Measurements from ENCODE around the gene TMOD2. TPM values are rescaled to one million over a fixed set of nuclear protein-coding genes. Genes with fewer than 3 reads are reported as not detected.
A peak's percentile ranks its signal among the peaks of the same experiment; 100 is the strongest.

TMOD2 gene
- total RNA-seq, 1 donor from 2014 or later: 9.5 TPM

DNA sequence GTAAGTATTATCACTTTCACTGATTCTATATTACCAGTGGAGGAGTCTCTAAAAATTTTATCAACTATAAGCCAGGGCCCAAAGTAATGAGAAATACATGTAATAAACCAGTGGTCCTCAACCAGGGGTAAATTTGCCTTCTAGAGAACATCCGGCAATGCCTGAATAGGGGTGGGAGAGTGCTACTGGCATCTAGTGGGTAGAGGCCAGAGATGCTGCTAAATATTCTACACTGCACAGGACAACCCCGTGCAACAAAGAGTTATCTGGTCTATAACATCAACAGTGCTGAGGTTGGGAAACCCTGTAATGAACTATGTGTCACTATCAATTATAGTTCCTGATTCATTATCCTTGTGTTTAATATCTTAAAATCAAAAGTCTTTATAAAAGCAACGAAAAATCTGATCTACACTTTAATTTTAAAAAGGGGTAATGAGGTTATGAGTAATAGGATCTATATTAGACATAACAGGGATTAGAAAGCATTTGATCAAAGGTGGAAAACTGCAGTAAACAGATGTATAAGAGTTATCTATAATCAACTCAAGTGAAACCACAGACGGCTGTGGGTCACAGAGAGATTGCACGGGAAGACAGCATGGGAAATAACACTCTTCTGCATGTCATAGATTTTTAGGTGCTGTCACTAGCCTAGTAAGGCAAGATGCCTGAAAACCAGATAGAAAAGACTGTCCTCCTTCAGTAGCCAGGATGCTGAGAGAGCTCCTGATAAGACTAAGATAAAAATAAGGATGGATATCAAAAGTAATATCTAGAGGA is 16.0 kb upstream of the TMOD2 start:
- no peak for DNase-seq (ENCODE audit: low spot score)

DNA sequence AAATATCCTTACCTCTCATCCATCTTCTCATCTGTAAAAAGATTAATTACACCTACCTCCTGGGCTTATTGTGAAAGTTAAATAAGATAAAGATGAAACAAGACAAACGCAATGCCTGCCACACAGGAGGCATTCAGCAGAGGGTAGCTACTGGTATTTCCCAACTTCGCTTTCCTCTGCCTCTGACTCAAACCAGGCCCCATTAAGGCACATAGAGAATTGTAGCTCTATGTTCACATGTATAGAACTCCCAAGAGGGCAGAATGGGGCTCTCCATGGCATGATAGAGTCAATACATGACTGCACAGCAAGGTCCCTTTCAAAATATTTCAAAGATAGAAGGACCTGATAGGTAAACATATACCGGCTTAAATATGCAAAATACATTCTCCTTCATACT is 15.3 kb upstream of the TMOD2 start:
- no peak for DNase-seq (ENCODE audit: low spot score)

DNA sequence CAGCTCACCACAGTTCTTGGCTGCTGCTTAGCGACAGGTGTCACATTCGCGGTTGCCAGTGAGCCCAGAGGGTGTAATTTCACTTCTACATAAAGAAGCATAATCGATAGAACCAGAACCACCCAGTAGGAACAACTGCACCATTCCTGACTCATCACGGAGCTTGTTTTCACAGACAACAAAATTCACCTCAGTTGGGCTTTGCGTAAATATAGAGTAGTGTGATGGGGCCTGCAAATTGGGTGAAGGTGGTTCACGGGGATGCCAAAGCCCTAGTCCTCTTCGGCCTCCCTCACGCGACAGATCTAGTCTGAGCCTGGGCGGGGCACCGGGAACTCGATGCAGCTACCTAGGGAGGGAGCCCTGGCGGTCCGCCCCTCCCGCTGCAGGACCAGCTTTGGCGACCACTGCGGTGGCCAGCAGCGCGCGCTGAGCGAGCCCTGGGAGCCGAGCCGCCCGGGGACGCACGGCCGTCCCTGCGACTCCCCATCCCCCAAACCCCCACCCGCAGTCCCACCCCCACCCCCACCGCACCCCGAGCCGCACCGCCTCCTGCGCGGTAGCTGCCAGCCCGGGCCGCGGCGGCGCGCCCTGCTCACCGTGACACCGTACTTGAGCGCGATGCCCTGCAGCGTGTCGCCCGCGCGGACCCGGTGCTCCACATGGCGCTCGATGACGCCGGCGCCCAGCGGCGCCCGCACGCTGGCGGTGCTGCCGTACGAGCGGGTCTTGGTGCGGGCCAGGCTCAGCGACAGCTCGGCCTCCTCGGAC is 14.5 kb upstream of the TMOD2 start:
- DNase-seq (ENCODE audit: low spot score): no peak

- peak; percentile 93 for DNase-seq (ENCODE audit: low spot score)
Observed at GRCh38 chr15:51737522-51738305, 13.7 kb upstream of the TMOD2 start, which contains the start of gene LYSMD2. LYSMD2 (minus strand) TSS chr15:51737655; CDS start chr15:51737622, 33 bp downstream.

- DNase-seq (ENCODE audit: low spot score): no peak
Observed at GRCh38 chr15:51738553-51738952, 12.8 kb upstream of the TMOD2 start.

GRCh38 chr15:51739061-51739712 is 12.2 kb upstream of the TMOD2 start:
- no peak for DNase-seq (ENCODE audit: low spot score)

GRCh38 chr15:51749307-51749706 is 2.1 kb upstream of the TMOD2 start:
- no peak for DNase-seq (ENCODE audit: low spot score)

GRCh38 chr15:51750186-51750585 is 1.2 kb upstream of the TMOD2 start:
- DNase-seq (ENCODE audit: low spot score): no peak

GRCh38 chr15:51751697-51752683 is 593 bp downstream of the TMOD2 start:
- DNase-seq (ENCODE audit: low spot score): no peak

- no peak for DNase-seq (ENCODE audit: low spot score)
Observed at GRCh38 chr15:51752888-51753287, 1.5 kb downstream of the TMOD2 start.

GRCh38 chr15:51754267-51754666 is 2.9 kb downstream of the TMOD2 start:
- DNase-seq (ENCODE audit: low spot score): no peak

GRCh38 chr15:51755790-51756189 is 4.4 kb downstream of the TMOD2 start:
- DNase-seq (ENCODE audit: low spot score): no peak

- no peak for DNase-seq (ENCODE audit: low spot score)
Observed at GRCh38 chr15:51756482-51756881, 5.1 kb downstream of the TMOD2 start.

DNA sequence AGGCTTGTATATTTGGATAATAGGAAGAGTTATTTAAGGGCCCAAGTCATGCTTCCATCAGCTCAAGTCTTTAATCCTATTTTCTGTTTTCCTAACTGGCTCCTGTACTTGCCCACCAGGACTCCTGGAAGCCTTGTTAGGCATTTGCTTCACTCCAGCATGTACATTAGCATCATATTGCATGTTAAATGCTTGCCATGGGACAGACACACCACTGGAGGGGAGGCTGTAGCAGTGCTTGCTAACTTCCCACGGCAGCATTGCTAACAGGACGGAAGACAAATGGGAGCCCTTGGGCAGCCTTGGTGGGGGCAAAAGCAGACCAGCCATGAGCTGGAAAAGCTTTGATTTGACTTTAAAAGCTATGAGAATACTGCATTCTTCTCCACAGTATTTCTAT is 6.1 kb downstream of the TMOD2 start:
- DNase-seq (ENCODE audit: low spot score): no peak

DNA sequence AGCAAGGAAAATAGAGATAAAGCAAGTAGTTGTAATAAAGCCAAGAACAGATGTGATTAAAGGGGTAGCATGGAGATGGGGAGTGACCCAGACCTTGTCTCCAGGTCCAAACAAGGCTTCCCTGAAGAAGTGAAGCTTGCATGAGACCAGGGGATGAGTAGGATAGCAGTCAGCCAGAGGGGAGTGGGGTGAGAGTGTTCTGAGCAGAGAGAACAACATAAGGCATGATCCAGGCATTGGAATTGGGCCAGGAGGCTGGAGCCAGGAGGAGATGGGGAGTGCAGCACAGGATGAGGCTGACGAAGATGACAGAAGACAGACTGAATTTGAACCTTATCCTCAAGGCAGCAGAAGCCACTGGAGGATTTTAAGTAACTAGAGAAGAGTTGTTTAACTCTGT is 7.2 kb downstream of the TMOD2 start:
- no peak for DNase-seq (ENCODE audit: low spot score)

DNA sequence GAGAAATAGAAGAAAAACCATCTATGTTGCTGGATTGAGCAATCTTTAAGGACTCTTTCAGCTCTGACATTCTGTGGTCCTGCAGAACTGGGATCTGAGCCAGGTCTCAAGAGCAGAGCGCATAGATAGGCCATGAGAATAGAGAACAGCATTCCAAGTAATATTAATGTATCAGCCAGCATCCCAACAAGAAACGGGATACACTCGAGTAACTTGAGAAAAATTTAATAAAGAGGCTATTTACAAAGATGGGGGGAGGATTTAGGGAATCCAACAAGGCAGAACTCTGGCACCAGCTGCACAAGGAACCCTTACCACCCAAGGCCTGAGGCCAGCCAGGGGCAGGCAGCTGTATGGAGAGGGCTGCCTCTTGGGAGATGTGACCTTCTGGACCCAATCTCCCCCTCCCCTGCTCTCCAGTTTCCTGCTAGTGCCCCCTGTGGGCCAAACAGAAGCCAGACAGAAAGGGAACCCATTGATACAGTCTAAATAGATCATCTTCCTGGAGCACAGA is 8.2 kb downstream of the TMOD2 start:
- DNase-seq (ENCODE audit: low spot score): no peak

- no peak for DNase-seq (ENCODE audit: low spot score)
Observed at GRCh38 chr15:51760805-51761204, 9.4 kb downstream of the TMOD2 start.

DNA sequence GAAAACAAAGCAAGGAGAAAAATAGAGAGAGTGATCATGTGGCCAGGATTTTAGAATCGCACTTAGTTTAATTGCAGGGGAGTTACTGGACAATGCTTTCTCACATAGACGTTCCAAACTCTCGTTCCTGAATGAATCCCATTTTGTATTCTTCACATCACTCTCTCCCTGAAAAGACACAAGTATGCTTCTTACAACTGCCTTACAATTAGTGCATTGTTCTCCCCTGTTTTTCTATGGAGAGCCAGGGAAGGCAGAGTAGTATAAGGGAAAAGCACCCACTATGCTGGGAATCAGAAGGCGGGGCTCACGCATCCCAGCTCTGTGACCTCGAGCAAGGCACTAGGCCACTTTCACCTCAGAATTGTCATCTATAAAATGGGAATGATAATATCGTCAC is 14.4 kb downstream of the TMOD2 start:
- no peak for DNase-seq (ENCODE audit: low spot score)

DNA sequence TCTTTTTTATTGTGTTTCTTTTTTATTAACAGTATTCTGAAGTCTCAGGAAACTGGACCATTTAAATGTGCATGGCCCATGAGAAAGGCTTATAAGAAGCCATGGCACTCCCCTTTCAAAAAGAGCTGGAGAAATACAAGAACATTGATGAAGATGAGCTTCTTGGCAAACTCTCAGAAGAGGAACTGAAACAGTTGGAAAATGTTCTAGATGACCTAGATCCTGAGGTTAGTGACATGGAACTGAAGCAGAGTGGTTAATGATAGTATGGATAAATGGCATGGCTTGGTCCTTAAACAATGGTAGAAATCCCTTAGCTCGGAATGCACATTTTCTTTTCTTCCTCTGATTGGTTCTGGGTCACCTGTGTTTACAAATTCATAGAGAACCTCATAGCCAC is 14.9 kb downstream of the TMOD2 start:
- no peak for DNase-seq (ENCODE audit: low spot score)

- no peak for DNase-seq (ENCODE audit: low spot score)
Observed at GRCh38 chr15:51768018-51768417, 16.6 kb downstream of the TMOD2 start.
